PFSK-1 (cell line): ENCODE data around the gene RAD51B.

Source experiments
- POLR2AphosphoS5 ChIP-seq: IDR thresholded peaks from 2 replicates; pipeline ENCODE4 v1.6.1; 2012; ENCODE audit warnings: low read depth, mild to moderate bottlenecking, control low read depth, low read length, moderate library complexity
- SIN3A ChIP-seq: IDR thresholded peaks from 2 replicates; pipeline ENCODE4 v1.6.1; 2012; ENCODE audit warnings: mild to moderate bottlenecking, low read length, moderate library complexity, borderline replicate concordance; ENCODE audit not compliant: insufficient read depth
- TAF1 ChIP-seq: IDR thresholded peaks from 2 replicates; pipeline ENCODE4 v1.6.1; 2012; ENCODE audit warnings: low read length, control low read depth, borderline replicate concordance; ENCODE audit not compliant: insufficient read depth

GRCh38 chr14:68050177-68050576 lies 230.6 kb downstream of the RAD51B start:
- TF ChIP-seq POLR2AphosphoS5 = no peak
- TF ChIP-seq SIN3A = no peak
- no peak for TF ChIP-seq TAF1
